ENCODE results near the gene UBE2H.

UBE2H gene

DNA sequence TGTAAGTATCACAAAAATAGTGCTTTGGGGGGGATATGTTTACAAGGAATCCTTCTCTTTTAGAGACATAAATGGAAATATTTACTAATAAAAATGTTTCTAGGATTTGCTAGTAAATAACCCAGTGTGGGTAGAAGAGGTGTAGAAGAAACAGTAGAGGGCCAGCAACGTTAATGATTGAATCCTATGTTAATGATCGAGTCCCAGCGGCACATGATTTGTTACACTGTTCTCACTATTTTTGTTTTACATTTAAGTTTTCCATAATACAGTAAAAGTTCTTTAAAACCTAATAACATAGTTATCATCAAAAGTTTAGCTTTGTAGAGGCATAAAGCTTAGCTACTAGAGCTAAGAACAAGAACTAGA is 66.0 kb downstream of the UBE2H start:
- DNase-seq (ENCODE audit: low read depth): no peak
- TF ChIP-seq, protein P1, sequence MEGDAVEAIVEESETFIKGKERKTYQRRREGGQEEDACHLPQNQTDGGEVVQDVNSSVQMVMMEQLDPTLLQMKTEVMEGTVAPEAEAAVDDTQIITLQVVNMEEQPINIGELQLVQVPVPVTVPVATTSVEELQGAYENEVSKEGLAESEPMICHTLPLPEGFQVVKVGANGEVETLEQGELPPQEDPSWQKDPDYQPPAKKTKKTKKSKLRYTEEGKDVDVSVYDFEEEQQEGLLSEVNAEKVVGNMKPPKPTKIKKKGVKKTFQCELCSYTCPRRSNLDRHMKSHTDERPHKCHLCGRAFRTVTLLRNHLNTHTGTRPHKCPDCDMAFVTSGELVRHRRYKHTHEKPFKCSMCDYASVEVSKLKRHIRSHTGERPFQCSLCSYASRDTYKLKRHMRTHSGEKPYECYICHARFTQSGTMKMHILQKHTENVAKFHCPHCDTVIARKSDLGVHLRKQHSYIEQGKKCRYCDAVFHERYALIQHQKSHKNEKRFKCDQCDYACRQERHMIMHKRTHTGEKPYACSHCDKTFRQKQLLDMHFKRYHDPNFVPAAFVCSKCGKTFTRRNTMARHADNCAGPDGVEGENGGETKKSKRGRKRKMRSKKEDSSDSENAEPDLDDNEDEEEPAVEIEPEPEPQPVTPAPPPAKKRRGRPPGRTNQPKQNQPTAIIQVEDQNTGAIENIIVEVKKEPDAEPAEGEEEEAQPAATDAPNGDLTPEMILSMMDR (IDR thresholded peaks at IDR 0.05; ENCODE audit: control insufficient read depth, extremely low read depth, insufficient read depth): no peak
- no peak overlapping the region for H3K4me3 ChIP-seq (ENCODE audit: low read depth, low read length)

DNA sequence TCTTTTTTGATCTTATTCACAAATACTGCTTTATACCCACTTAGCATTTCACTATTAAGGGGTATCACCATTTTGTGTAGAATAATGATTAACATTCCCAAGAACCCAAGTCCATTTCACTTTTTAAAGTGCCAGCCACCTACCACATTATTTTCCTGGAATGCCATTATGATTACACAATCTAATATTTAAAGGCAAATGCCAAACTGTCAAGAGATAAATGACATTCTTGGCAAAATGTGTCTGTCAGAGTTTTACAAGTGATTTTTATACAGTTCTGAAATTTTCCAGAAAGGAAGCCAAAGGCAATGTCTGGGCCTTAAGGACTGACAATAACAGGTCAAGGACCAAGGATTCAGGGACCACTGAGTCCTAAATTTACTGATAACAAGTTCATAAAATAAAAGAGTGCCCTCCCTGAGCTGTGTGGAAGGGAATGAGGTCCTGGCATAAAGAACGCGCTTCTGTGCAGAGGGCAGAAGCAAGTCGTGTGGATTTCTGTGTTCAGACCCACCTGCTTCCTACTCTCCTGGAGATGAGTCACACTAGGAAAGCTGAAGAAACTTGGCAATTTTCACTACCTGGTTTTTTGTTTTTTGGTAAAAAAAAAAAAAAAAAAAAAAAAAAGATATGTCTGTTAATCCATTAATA is 66.5 kb downstream of the UBE2H start:
- TF ChIP-seq, protein P1 (IDR thresholded peaks at IDR 0.05; ENCODE audit: control insufficient read depth, extremely low read depth, insufficient read depth): no peak
- no peak for DNase-seq (ENCODE audit: low read depth)
- H3K4me3 ChIP-seq (ENCODE audit: low read depth, low read length): no peak overlapping the region

DNA sequence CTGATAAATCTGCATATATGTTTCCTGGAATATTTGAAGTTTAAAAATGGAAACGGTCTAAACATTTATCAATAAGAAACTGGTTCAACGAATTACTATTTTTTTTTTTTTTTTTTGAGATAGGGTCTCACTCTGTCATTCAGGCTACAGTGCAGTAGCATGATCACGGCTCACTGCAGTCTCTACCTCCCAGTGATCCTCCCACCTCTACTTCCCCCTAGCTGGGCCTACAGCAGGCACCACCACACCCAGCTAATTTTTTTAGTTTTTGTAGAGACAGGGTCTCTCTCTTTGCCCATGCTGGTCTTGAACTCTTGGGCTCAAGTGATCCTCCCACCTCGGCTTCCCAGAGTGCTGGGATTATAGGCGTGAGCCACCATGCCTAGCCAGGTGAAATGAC is 68.3 kb downstream of the UBE2H start:
- H3K4me3 ChIP-seq (ENCODE audit: low read depth, low read length): no peak overlapping the region
- TF ChIP-seq, protein P1 (IDR thresholded peaks at IDR 0.05; ENCODE audit: control insufficient read depth, extremely low read depth, insufficient read depth): no peak
- DNase-seq (ENCODE audit: low read depth): no peak

DNA sequence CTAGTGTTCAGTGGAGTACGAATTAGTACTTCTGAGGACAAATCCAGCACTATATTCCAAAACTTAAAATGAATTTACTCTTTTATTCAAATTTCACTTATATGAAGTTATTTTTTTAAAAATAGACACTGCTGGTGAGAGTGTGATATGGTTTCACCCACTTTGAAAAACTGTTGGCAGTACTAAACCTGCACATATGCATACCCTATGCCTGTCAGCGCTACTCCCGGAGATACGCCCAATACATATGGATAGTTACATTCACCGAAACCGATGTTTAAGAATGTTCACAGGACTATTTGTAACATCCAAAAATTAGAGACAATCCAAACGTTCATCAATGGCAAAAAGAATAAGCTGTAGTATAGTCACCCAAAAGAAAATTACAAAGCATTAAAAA is 69.6 kb downstream of the UBE2H start:
- no peak overlapping the region for H3K4me3 ChIP-seq (ENCODE audit: low read depth, low read length)
- DNase-seq (ENCODE audit: low read depth): no peak
- TF ChIP-seq, protein P1 (IDR thresholded peaks at IDR 0.05; ENCODE audit: control insufficient read depth, extremely low read depth, insufficient read depth): no peak

DNA sequence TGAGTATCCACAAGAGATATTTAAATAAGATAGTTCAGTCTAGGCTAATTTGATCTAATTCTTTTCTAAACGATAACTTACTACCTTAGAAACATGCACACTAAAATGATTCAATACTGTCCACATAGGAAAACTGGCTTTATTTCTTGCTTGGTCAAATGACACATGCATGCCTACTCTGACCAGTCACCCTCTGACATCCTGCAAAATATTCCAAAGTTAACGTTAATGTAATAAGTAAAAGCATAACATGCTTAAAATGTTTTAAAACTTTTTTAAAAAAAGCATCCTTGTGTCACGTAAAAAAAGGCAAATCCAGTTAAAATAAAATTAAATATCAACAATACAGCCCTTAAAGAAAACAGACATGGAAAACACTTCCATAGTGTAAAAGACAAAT is 70.2 kb downstream of the UBE2H start:
- TF ChIP-seq, protein P1 (IDR thresholded peaks at IDR 0.05; ENCODE audit: control insufficient read depth, extremely low read depth, insufficient read depth): no peak
- H3K4me3 ChIP-seq (ENCODE audit: low read depth, low read length): no peak overlapping the region
- no peak for DNase-seq (ENCODE audit: low read depth)

DNA sequence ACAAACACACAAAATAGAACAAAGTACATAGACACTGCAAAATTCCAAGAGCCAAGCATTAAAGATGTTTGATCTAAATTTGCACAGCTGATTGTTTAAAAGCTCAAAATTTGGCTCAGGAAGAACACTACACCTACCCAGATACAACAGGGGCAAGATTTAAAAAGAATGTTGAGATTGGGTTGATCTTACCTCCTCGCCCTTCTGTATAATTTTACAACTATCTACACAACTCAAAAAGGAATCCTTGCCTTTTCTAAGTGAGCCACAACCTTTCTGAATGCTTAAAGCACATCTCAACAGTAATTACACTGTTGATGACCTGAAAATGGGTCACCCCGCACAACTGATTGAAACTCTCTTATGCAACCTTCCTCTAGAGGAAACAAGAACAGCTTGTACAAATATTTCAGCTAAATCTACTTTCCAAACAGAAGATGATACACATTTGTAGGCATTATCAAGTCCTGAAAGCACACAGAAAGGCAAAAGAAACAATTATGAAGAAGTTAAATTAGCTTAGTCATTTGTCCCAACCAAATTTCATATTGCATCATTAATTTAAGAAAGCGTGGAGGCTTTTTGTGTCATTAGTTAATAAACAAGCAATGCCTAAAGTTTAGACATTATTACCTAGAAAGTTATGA is 75.5 kb downstream of the UBE2H start:
- no peak for DNase-seq (ENCODE audit: low read depth)
- TF ChIP-seq, protein P1 (IDR thresholded peaks at IDR 0.05; ENCODE audit: control insufficient read depth, extremely low read depth, insufficient read depth): no peak
- H3K4me3 ChIP-seq (ENCODE audit: low read depth, low read length): no peak overlapping the region
